HT-29 (cell line): ENCODE measurements around the gene MAK. TPM values are rescaled to one million over a fixed set of nuclear protein-coding genes. Genes with fewer than 3 reads are reported as not detected.
A peak's percentile ranks its signal among the peaks of the same experiment; 100 is the strongest.
"Not testable (repeated sequence)": the region's sequence is repeated elsewhere in the genome, so short reads cannot be mapped to it uniquely, and the experiment has no call there.

ENCODE experiments used
- DNase-seq: peaks from one replicate; pipeline ENCODE4 v3.0.0-alpha.2; 2015; ENCODE audit warnings: low spot score
- small RNA-seq: library from RNA; depleted of rRNA; stranded (forward); fragments of <200 nt; gene quantifications from one replicate; pipeline ENCODE3, GENCODE V24; 2014
- total RNA-seq: library from RNA; depleted of rRNA; stranded (reverse); fragments of >200 nt; shearing (Covaris generic); gene quantifications from 2 replicates; pipeline ENCODE4 v1.2.3, GENCODE V29; 2014; rRNA removed

The MAK gene
- total RNA-seq, 1 experiment from 2014 or later: not detected

DNA sequence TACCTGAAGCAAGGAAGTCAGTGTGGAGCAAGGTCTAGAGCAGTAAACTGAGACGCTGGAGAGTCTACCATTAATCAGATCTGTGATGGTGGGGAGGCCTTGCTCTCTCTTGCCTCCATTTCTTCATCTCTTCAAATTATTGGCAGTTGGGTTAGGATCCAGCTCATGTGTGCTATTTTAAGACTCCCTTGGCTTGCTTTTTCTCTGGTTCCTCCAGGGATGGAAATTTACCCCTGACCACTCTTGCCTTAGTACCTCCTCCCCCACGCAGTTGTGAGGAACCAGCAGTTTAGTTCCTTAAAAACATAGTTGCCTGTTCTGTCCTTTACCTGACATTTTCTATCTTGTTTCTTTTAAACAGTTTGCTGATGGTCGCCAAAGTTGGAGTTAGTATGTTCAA lies 108.1 kb downstream of the MAK start:
- DNase-seq: no peak

DNA sequence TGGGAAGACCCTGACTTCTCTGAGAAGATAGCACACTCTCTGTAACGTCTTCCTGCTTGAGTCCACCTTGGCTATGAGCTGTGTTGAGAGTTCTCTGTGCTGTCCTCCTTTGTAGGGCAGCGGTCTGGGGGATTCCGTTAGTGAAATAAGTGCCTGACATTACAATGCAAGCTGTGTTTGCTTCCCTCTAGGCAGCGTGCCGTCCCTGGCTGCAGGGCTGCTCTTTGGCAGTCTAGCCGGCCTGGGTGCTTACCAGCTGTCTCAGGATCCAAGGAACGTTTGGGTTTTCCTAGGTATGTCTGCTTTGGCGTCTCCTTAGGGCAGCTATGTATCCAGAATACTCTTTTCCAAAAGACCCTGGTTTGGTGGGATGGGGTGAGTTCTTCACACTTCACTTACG lies 112.6 kb downstream of the MAK start:
- DNase-seq: no peak

DNA sequence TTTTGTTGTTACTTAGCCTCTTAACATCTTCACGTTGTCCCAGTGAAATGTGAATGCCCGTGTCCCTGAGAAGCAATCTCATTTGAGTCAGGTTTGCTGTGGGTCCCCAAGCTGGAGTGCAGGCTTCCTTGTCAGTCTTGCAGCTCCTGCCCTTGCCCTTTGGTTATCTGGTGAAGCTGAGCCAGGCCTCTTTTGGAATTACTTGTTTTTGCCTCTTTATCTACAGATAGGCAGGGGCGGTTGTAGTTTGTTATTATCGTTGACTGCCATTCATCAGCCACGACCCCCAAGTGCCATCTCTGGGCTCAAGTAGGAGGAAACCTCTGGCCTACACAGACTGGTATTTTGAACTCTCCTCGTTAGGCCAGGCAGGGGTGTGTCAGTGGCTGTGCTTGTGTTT lies 113.3 kb downstream of the MAK start:
- no peak for DNase-seq

DNA sequence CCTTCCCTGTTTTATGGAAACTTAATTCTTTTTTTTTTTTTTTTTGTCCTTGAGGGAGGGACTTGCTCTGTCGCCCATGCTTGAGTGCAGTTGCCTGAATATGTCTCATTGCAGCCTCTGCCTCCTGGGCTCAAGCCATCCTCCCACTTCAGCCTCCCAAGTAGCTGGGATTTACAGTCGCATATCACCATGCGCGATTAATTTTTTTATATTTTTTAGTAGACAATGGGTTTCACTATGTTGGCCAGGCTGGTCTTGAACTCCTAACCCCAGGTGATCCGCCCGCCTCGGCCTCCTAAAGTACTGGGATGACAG lies 114.8 kb downstream of the MAK start:
- DNase-seq: no peak

DNA sequence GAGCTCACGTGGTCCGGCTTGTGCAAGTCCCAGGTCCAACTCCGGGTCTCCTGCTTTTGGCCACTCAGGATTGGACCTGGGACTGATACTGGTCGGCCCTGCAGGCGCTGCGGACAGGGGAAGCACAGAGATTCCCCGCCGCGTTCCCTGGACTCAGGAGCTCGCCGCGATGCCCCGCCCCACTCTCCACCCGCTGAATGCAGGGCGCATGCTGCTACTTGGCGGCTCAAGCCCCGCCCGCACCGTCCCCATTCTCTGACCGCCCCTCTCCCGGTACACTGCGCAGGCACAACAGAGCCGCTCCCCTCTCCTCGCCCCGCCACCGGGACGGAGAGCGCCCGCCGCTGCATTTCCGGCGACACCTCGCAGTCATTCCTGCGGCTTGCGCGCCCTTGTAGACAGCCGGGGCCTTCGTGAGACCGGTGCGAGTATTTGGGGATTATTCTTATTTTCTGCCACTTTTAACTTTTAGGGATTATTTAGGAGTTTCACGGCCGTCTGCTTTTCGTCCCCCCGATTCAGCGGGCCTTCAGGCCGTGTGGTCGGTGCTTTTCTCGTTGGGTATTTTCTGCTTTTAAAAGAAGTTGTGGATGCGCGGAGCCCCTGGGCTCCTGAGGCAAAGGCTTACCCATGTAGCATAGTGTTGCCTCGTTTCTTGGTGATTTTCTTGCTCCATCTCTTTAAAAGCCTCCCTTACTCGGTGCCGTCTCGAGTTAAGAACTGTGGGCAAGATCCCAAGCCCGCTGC lies 115.3 kb downstream of the MAK start, which contains the start of gene TMEM14C:
Gene TMEM14C, plus strand, starts transcription at position 251 of the 747 bp plus-strand sequence. CDS start 1,544 bp downstream, outside the sequence.
- peak; percentile 97 for DNase-seq

DNA sequence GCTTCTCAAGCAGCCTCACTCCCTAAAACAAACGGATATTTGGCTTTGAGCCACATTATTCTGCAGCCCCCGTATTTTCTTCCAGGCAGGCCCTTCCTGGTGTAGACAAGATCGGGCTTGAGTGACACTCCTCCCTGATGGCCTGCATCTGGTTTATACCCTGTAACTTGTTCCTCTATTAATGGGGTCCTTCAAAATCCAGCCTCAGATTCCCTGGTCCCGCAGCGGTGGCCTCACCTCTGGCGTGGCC lies 115.8 kb downstream of the MAK start:
- no peak for DNase-seq

DNA sequence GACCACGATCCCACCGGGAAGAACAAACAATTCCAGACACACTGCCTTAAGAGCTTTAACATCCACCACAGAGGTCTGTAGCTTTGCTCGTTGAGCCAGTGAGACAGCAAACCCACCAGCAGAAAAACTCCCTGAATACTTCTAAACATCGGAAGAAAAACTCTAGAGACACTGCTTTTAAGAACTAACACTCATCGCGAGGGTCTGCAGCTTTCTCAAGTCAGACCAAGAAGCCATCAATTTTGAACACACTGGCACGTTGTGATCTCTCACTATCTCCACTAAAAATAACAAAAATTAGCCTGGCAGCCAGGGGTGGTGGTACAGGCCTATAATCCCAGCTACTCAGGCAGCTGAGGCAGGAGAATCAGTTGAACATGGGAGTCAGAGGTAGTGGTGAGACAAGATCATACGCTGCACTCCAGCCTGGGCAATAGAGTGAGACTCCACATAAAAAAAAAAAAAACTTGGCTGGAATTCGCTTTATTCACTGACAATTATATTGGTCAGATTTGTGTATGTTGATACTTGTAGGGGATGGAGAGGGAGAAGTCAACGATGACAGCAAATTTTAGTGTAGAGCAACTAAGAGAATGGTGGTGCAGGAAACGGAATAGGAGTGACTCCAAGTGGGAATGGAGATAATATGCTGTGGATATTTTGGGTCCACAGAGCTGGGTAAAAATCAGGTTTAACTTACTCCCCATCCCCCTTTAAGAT lies 116.3 kb downstream of the MAK start:
- DNase-seq: no peak

DNA sequence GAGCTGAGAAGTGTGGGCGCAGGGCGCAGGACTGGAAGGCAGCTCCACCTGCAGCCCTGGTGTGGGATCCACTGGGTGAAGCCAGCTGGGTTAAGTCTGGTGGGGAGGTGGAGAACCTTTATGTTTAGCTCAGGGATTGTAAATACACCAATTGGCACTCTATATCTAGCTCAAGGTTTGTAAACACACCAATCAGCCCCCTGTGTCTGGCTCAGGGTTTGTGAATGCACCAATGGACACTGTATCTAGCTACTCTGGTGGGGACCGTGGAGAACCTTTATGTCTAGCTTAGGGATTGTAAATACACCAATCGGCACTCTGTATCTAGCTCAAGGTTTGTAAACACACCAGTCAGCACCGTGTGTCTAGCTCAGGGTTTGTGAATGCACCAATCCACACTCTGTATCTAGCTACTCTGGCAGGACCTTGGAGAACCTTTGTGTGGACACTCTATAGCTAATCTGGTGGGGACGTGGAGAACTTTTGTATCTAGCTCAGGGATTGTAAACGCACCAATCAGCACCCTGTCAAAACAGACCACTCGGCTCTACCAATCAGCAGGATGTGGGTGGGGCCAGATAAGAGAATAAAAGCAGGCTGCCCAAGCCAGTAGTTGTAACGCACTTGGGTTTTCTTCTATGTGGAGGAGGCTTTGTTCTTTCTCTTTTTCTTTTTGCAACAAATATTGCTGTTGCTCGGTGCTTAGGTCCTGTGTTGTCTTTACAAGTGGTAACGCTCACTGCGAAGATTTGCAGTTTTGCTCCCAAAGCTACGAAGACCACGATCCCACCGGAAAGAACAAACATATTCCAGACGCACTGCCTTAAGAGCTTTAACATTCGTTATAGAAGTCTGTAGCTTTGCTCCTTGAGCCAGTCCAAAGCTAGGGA lies 117.1 kb downstream of the MAK start:
- DNase-seq: not testable (repeated sequence)

DNA sequence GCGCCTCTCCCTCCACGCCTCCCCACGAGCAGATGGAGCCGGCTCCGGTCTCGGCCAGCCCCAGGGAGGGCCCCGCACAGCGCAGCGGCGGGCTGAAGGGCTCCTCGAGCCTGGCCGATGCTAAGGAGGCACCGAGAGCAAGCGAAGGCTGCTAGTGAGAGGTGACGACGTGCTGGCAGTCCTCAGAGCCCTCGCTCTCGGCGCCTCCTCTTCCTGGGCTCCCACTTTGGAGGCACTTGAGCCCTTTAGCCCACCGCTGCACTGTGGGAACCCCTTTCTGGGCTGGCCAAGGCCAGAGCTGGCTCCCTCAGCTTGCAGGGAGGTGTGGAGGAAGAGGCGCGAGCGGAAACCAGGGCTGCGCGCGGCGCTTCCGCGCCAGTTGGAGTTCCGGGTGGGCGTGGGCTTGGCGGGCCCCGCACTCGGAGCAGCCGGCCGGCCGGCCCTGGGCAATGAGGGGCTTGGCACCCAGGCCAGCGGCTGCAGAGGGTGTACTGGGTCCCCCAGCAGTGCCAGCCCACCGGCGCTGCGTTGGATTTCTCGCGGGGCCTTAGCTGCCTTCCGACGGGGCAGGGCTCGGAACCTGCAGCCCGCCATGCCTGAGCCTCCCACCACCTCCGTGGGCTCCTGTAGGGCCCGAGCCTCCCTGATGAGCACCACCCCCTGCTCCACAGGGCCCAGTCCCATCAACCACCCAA lies 117.9 kb downstream of the MAK start:
- no peak for DNase-seq

DNA sequence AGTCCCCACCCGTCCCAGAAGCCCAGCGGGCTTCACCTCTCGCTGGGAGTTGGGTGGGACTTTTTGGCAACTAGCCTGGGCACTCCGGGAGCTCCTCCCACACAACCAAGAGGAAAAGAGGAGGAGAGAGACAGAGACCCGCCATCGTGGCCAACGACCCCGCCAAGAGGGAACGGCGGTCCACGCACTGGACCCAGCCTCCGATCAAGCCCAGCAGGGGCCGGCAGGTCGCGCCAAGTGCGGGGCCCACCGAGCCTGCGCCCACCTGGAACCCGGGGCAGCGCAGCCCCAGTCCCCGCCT lies 118.4 kb downstream of the MAK start:
- no peak for DNase-seq

DNA sequence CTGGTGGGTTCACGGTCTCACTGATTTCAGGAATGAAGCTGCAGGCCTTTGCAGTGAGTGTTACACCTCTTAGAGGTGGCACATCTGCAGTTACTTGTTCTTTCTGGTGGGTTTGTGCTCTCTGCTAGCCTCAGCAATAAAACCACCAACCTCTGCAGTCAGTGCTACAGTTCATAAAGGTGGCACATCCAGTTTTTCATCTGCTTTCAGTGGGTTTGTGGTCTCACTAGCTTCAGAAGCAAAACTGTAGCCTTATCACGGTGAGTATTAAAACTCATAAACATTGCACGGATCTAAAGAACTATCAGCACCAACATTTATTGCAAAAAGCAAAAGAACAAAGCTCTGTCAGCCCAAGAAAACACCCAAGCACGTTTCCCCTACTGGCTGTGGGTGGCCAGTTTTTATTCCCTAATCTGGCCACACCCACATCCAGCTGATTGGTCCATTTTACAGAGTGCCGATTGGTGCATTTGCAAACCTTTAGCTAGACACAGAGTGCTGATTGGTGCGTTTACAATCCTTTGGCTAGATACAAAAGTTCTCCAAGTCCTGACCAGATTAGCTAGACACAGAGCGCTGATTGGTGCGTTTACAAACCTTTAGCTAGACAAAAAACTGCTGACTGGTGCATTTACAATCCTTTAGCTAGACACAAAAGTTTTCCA lies 118.9 kb downstream of the MAK start:
- DNase-seq: no peak

DNA sequence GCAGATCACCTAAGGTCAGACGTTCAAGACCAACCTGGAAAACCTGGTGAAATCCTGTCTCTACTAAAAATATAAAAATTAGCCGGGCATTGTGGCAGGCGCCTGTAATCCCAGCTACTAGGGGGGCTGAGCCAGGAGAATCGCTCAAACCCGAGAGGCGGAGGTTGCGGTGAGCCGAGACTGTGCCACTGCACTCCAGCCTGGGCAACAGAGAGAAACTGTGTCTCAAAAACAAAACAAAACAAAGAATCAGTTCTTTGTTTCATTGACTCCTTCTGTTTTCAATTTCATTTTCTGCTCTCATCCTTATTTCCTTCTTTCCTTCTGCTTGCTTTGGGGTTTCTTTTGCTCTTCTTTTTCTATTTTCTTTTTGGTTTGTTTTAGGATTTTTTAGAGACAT lies 124.4 kb downstream of the MAK start:
- no peak for DNase-seq

Small RNAs within 50 kb of the gene (small RNA-seq; reads per million reads assigned to genes)
- gene RNA5SP203: not detected

Other genes with a start within 250 kb of the MAK start
- not detected in 2 replicates for gene C6orf52, start 143.9 kb downstream of the MAK start, total RNA-seq
- gene PAK1IP1, start 143.6 kb downstream of the MAK start, total RNA-seq: 12.2 and 16.7 TPM in 2 replicates
- gene TMEM14C, start 115.5 kb downstream of the MAK start, total RNA-seq: 63.5 and 72.4 TPM in 2 replicates
- gene TMEM14B, start 90.7 kb downstream of the MAK start, total RNA-seq: 95.8 and 97.9 TPM in 2 replicates
- gene GCM2, start 43.5 kb upstream of the MAK start, total RNA-seq: not detected in 2 replicates
- 0.08 TPM in 1 of 2 replicates, not detected in the other for gene SYCP2L, start 48.5 kb upstream of the MAK start, total RNA-seq
- gene ELOVL2, start 205.8 kb upstream of the MAK start, total RNA-seq: not detected in 2 replicates